GM18907 (cell line): ENCODE measurements around the gene DHX58.
A peak's percentile ranks its signal among the peaks of the same experiment; 100 is the strongest.
"Not testable (repeated sequence)": the region's sequence is repeated elsewhere in the genome, so short reads cannot be mapped to it uniquely, and the experiment has no call there.

ENCODE experiments used
- ATAC-seq: cut with Tn5 transposase; IDR thresholded peaks from one replicate; pipeline ENCODE4 v1.9.1; 2021; ENCODE audit warnings: mild to moderate bottlenecking, moderate library complexity; ENCODE audit not compliant: unreplicated experiment

Gene DHX58

GRCh38 chr17:42112552-42113176, at the start of gene DHX58:
Gene DHX58, minus strand, starts transcription at chr17:42112714. Its CDS starts 822 bp downstream, at chr17:42111892.
- peak; percentile 53 for ATAC-seq

DNA sequence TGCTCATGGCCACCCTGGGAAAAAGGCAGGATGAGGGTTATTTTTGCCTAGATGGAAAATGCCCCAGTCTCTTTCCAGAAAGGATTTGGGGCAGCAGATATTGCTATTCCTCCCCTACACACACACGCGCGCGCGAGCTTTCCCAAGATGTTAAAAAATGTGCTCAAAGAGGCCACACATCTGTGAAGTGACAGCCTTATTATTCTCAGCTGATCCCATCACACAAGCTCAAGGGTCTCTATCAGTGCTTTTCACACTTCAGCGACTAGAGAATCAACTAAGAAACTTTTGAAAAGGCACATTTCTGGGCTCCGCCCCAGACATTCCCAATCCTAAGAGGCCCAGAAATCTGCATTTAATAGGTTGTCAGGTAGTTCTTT, 48.0 kb upstream of the DHX58 start:
- ATAC-seq = no peak

DNA sequence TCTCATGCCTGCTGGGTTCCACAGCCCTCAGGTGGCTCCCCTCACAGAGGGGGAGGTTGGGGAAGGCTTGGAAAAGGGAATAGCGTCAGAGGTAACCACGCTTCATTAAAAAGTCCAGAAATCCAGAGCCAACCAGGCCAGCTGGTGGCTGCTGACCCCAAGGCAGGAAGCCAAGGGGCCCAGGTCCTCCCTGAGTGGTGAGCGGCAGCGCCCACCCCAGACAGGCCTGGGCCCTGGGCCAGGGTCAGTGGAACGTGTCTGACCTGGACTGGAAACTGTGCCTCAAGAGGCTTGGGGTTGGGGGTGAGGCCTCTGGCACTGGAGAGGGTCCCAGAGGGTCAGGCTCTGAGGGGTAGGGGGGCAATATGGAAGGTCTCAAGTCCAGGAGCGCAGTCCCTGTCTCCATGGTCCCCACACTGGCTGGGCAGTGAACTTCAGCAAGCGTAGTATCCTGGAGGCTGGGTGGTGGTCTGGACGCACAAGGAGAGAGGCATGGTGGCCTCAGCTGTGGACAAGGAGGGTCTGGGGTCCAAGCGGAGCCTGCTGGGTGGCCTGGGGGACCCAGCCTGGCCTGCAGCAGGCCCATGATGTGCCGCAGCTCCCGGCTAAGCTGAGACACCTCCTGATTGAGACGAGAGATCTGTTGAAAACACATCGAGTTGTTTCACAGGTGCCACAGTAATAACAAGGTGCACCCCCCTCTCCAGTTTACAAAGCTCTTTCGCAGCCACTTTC, 47.4 kb upstream of the DHX58 start:
- no peak for ATAC-seq

DNA sequence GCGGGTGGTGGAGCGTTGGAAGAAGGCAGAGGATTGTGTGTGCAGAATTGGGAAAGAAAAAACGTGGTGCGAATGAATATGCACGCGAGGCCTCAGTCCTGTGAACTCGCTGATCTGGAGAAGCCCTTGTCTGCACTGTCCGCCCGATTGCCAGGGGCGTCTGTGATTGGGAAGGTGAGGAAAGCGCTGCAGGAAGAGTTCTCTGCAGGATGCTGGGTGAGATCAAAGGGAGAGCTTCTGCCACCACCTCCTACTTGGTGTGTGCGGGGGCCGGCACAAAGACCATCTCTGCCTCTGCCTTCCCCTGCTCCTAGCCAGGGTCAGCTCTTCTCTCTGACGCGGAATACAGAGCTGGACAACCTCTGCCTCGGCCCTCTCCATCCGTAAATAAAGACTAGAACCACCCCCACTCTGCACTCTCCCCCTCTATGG, 43.1 kb upstream of the DHX58 start:
- no peak for ATAC-seq

DNA sequence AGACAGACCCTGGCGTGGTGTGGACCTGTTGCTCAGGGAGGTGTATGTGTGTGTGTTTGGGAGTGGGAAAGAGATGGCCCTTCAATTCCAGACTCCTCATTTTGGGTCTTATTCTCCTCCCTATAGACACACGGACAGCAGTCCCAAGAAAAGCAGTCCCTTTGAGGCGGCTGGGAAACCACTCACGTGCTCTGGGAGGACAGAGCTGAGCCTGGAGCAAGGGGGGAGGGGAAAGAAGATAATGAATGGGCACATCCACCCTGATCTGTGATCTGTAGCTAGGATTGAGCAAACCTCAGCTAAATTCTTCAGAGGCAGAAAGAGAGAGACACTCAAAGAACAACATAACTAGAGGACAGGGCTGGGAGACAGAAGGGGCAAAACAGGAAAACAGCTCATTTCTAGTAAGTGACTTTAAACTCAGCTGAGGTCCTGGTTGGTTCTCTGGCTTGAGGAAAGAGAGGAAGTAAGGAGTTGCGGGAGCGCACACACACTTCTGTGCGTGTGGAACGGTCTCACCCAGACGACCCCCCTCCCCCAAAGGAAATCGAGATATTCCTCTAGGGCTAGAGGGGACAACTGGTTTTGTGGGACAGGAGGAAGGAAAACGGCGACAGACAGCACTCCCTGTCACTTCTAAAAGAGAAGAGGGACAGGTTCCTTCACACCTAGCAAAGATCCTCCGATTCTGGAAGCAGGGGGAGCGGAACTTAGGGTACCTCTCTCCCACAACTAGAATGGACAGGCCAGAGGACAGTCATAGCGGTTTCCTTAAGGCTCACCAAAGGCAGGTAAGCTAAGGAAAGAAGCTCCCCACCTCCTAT, 41.6 kb upstream of the DHX58 start:
- ATAC-seq = no peak

GRCh38 chr17:42146911-42147607, 34.5 kb upstream of the DHX58 start:
- no peak for ATAC-seq

DNA sequence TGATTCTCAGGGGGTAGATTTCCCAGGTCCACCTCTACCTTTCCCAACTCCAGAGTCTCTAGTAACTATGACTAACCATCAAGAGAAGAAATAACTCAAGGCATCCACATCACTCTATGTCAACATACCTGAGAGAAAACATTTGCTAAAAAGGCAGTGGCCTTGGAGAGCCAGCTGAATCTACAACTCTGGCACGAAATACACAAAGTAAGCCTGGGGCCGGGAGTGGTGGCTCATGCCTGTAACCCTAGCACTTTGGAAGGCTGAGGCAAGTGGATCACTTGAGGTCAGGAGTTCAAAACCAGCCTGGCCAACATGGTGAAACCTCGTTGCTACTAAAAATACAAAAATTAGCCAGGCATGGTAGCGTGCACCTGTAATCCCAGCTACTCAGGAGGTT, 30.6 kb upstream of the DHX58 start:
- not testable (repeated sequence) for ATAC-seq

DNA sequence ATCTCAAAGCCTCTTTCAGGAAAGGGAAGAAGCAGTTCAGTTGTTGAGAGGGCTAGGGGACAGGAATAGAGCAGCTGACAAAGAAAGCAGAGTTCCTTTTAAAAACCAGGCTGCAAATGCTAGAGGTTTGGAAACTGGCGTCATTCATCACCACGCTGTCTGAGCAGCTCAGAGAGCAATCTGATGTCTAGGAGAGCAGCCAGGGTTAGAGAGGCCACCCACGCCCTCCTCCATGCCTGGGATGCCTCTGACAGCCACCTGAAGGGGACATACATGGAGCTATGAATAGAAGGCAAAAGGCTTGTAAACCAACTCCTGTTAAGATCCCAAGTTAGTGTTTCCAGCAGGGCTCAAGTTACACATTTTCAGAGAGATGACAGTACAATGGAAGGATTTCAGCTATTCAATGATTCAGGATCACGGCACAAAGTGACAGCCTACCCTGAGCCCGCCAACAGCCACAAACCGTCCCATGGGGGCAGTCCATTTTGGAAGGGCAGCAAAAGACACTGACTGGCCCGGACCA, 29.9 kb upstream of the DHX58 start:
- ATAC-seq = no peak

- ATAC-seq = no peak
Measured at GRCh38 chr17:42141382-42141781, 28.9 kb upstream of the DHX58 start.

GRCh38 chr17:42140690-42141089, 28.2 kb upstream of the DHX58 start:
- ATAC-seq = not testable (repeated sequence)

GRCh38 chr17:42138749-42139492, 26.4 kb upstream of the DHX58 start:
- no peak for ATAC-seq

DNA sequence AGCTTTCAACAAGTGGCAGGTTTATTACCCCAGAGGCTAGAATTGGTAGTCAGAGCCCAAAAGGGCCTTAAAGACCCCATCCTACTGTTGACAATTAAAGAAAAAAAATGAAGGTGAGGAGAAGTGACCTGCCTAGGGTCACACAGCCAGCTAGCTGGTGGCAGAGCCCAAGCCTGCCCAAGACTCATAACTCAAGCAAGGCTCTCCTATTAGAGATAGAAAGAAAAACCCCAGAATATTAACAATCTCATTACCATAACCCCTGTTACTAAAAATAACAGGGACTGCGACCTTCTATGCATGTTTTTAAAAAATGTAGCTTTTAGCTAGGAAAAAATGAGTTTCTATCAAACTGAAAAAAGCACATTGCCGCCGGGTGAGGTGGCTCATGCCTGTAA, 24.1 kb upstream of the DHX58 start:
- no peak for ATAC-seq

- ATAC-seq = no peak
Measured at GRCh38 chr17:42135664-42136653, 23.4 kb upstream of the DHX58 start.

GRCh38 chr17:42135151-42135550, 22.6 kb upstream of the DHX58 start:
- ATAC-seq = no peak

GRCh38 chr17:42133461-42134041, 21.0 kb upstream of the DHX58 start:
- peak; percentile 56 for ATAC-seq

DNA sequence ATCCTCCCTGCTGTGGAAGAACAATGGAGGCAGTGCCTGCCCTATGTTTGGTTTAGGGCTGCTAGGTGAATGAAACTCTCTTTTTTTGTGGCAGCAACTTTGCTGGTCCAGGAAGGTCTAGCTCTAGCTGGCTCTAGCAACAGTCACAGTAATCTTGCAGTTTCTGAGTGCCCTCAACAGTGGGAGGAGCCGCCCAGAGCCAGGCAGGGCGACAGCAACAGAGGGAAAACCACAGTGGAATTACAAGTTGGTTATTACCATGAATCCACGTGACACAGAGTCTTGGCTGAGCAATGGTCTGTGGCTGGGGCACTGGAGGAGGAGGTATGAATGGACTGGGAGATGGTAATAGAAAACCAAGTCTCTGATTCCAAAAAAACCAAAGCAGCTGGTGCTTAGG, 20.4 kb upstream of the DHX58 start:
- ATAC-seq = peak; percentile 36

GRCh38 chr17:42131981-42132432, 19.5 kb upstream of the DHX58 start:
- no peak for ATAC-seq

GRCh38 chr17:42131232-42131631, 18.7 kb upstream of the DHX58 start:
- ATAC-seq = no peak
